LNCAP (cell line): Measurements from ENCODE around the gene SIRPB1.

Experiments
- CTCF ChIP-seq: fragments of 450-650 bp; IDR thresholded peaks from 2 replicates; pipeline ENCODE4 v1.5.1; 2017; ENCODE audit warnings: mild to moderate bottlenecking

SIRPB1 gene

GRCh38 chr20:1635291-1635979, 15.6 kb upstream of the SIRPB1 start:
- TF ChIP-seq CTCF, result no peak

GRCh38 chr20:1633535-1633934, 13.7 kb upstream of the SIRPB1 start:
- no peak for TF ChIP-seq CTCF

- no peak for TF ChIP-seq CTCF
Observed at GRCh38 chr20:1632178-1632577, 12.4 kb upstream of the SIRPB1 start.

- no peak for TF ChIP-seq CTCF
Observed at GRCh38 chr20:1631309-1632151, 11.7 kb upstream of the SIRPB1 start.

GRCh38 chr20:1630186-1630585, 10.4 kb upstream of the SIRPB1 start:
- TF ChIP-seq CTCF, result no peak

GRCh38 chr20:1629321-1629720, 9.5 kb upstream of the SIRPB1 start:
- no peak for TF ChIP-seq CTCF

GRCh38 chr20:1628621-1629020, 8.8 kb upstream of the SIRPB1 start:
- no peak for TF ChIP-seq CTCF
